GM21447 (cell line): Measurements from ENCODE around the gene NFRKB.

ENCODE experiments used
- ATAC-seq: cut with Tn5 transposase; IDR thresholded peaks from one replicate; pipeline ENCODE4 v1.9.1; 2021; ENCODE audit not compliant: unreplicated experiment

Gene NFRKB

DNA sequence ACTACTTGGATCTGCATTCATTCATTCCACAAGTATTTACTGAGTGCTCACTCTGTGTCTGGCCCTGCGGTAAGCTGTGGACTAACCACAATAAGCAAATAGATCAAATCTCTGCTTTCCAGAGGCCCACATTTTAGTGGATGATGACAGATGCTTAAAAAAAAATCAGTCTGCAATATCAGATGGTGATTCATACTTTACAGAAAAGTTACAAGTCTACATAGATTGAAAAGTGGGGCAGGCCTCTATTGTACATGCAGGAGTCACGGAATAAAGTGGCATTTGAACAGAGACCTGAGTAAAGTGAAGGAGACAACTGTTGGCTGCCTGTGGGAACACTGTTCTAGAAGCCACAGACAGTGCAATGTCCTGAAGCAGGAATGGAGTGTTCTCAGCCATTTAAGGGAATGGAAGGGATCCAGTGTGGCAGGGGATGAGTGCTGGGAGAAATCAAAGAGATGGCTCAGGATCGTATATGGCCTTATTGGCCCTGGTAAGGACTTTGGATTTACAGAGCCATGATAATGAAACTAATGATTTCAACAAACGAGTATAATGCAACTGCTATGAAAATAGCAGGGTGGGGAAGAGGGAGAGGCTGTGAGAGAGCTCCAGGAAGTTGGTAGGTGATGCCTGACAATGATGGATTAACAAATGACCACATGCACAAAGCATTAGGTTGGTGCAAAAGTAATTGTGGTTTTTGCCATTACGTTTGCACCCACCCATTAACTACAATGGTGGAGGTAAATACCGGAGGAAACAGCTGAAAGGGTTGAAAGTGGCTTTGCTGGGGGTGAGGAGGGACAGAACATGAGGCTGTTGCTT lies 48.7 kb downstream of the NFRKB start:
- ATAC-seq: no peak
